ENCODE results near the gene LOXL1.
"Not testable (repeated sequence)": the region's sequence is repeated elsewhere in the genome, so short reads cannot be mapped to it uniquely, and the experiment has no call there.

The LOXL1 gene

GRCh38 chr15:73935547-73935946, 9.3 kb downstream of the LOXL1 start:
- ATAC-seq (ENCODE audit: low read depth) (no peak), DNase-seq (ENCODE audit: low spot score in 2 of 2) (no peak)
- Mint-ChIP-seq H3K27ac (no peak overlapping the region), H3K36me3 (no peaks in the 10 kb centered on the region), H3K4me3 (no peak overlapping the region), H3K27me3 (peaks cover 11% of the 10 kb centered on the region), H3K4me1 (peaks cover 7% of the 10 kb centered on the region), H3K9me3 (no peaks in the 10 kb centered on the region)

GRCh38 chr15:73936181-73936580, 9.9 kb downstream of the LOXL1 start:
- peaks cover 10% of the 10 kb centered on the region for H3K27me3 Mint-ChIP-seq
- DNase-seq (ENCODE audit: low spot score in 2 of 2): no peak
- no peaks in the 10 kb centered on the region for H3K9me3 Mint-ChIP-seq
- H3K27ac Mint-ChIP-seq: no peak overlapping the region
- peaks cover 5% of the 10 kb centered on the region for H3K4me1 Mint-ChIP-seq
- H3K36me3 Mint-ChIP-seq: no peaks in the 10 kb centered on the region
- ATAC-seq (ENCODE audit: low read depth): no peak
- no peak overlapping the region for H3K4me3 Mint-ChIP-seq

- Mint-ChIP-seq H3K36me3 (no peaks in the 10 kb centered on the region), H3K4me3 (no peak overlapping the region), H3K27ac (no peak overlapping the region), H3K27me3 (peaks cover 9% of the 10 kb centered on the region), H3K4me1 (peaks cover 4% of the 10 kb centered on the region), H3K9me3 (no peaks in the 10 kb centered on the region)
- ATAC-seq (ENCODE audit: low read depth) (no peak), DNase-seq (ENCODE audit: low spot score in 2 of 2) (no peak)
Measured at GRCh38 chr15:73936588-73937290, 10.5 kb downstream of the LOXL1 start.

GRCh38 chr15:73937296-73937695, 11.0 kb downstream of the LOXL1 start:
- peaks cover 8% of the 10 kb centered on the region for H3K4me1 Mint-ChIP-seq
- H3K36me3 Mint-ChIP-seq: no peaks in the 10 kb centered on the region
- H3K27me3 Mint-ChIP-seq: peaks cover 9% of the 10 kb centered on the region
- no peaks in the 10 kb centered on the region for H3K9me3 Mint-ChIP-seq
- no peak for DNase-seq (ENCODE audit: low spot score in 2 of 2)
- H3K4me3 Mint-ChIP-seq: no peak overlapping the region
- ATAC-seq (ENCODE audit: low read depth): no peak
- no peak overlapping the region for H3K27ac Mint-ChIP-seq

GRCh38 chr15:73937726-73938125, 11.5 kb downstream of the LOXL1 start:
- Mint-ChIP-seq H3K4me3 (no peak overlapping the region), H3K4me1 (peaks cover 12% of the 10 kb centered on the region), H3K9me3 (no peaks in the 10 kb centered on the region), H3K27ac (no peak overlapping the region), H3K27me3 (peaks cover 9% of the 10 kb centered on the region), H3K36me3 (no peaks in the 10 kb centered on the region)
- no peak for ATAC-seq (ENCODE audit: low read depth)
- DNase-seq (ENCODE audit: low spot score in 2 of 2): no peak

GRCh38 chr15:73938516-73938915, 12.3 kb downstream of the LOXL1 start:
- H3K27ac Mint-ChIP-seq; H3K27me3 Mint-ChIP-seq; H3K9me3 Mint-ChIP-seq; H3K4me3 Mint-ChIP-seq; H3K36me3 Mint-ChIP-seq; ATAC-seq (ENCODE audit: low read depth); DNase-seq (ENCODE audit: low spot score in 2 of 2): not testable (repeated sequence)
- H3K4me1 Mint-ChIP-seq: peaks cover 12% of the 10 kb centered on the region

- no peaks in the 10 kb centered on the region for H3K9me3 Mint-ChIP-seq
- no peak for ATAC-seq (ENCODE audit: low read depth)
- peaks cover 7% of the 10 kb centered on the region for H3K27me3 Mint-ChIP-seq
- H3K4me3 Mint-ChIP-seq: no peak overlapping the region
- no peaks in the 10 kb centered on the region for H3K36me3 Mint-ChIP-seq
- H3K4me1 Mint-ChIP-seq: peaks cover 12% of the 10 kb centered on the region
- DNase-seq (ENCODE audit: low spot score in 2 of 2): no peak
- no peak overlapping the region for H3K27ac Mint-ChIP-seq
Measured at GRCh38 chr15:73939138-73939537, 12.9 kb downstream of the LOXL1 start.

DNA sequence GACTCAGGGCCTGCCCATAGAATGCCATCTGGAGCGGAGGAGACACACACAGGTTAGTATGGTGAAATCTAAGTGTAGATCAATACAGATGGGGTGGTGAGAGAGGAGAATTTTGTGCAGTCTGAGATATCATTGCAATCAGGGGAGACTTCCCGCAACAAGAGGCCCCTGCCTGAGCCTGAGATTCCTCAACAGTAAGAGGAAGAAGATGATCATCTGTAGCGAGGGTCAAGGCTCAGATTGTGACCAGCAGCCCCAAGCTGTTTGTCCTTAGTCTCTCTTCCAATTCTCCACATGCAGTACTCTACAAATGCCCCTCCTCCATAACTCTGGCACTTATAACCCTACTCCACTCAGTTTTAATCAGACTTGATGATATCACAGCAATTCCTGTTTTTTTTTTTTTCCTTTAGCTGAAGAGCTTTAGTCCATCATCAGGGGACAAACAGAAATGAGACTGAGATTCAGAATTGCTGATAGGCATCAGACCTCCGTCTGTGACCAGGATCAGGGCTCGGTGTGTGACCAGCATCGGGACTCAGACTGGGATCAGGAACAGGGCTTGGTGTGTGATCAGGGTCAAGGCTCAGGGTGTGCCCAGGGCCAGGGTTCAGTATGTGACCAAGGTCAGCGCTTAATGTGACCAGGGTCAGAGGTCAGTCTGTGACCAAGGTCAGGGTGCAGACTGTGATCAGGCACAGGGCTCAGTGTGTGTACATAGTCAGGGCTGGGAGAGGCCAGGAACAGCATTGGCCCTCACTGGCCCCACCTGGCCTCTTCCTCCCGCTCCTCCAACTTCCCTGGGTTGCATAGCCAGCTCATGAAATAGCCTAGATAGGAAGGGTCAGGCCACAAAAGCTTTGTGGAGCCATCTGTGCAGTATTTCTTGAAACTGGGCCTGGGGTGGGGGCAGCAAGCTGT, 14.1 kb downstream of the LOXL1 start:
- no peaks in the 10 kb centered on the region for H3K36me3 Mint-ChIP-seq
- no peak overlapping the region for H3K4me3 Mint-ChIP-seq
- no peak for DNase-seq (ENCODE audit: low spot score in 2 of 2)
- no peaks in the 10 kb centered on the region for H3K9me3 Mint-ChIP-seq
- no peak for ATAC-seq (ENCODE audit: low read depth)
- no peak overlapping the region for H3K27ac Mint-ChIP-seq
- peaks cover 12% of the 10 kb centered on the region for H3K4me1 Mint-ChIP-seq
- H3K27me3 Mint-ChIP-seq: peaks cover 6% of the 10 kb centered on the region

DNA sequence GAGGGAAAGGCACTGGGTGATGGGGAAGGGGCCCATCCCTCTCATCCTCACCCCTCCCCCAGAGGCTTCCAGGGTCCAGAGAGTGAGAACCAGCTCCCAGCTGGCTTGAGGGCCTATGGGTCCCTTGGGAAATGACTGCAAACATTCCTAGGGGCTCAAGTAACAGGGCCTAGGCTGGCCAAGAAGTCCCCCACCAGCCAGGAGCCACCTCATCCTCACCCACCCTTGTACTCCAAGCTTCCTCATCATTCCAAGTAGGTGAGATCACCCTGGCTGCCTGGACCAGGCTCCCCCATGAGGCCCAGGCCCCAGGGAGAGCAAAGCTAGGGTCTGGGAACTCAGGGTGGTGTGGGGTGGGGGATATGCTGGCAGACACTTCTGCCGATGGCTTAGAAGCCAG, 14.8 kb downstream of the LOXL1 start:
- H3K4me3 Mint-ChIP-seq: no peak overlapping the region
- H3K4me1 Mint-ChIP-seq: peaks cover 14% of the 10 kb centered on the region
- no peaks in the 10 kb centered on the region for H3K9me3 Mint-ChIP-seq
- peaks cover 7% of the 10 kb centered on the region for H3K27me3 Mint-ChIP-seq
- H3K27ac Mint-ChIP-seq: no peak overlapping the region
- DNase-seq (ENCODE audit: low spot score in 2 of 2) (no peak), ATAC-seq (ENCODE audit: low read depth) (no peak)
- H3K36me3 Mint-ChIP-seq: no peaks in the 10 kb centered on the region

- no peak overlapping the region for H3K4me3 Mint-ChIP-seq
- peaks cover 16% of the 10 kb centered on the region for H3K4me1 Mint-ChIP-seq
- no peak overlapping the region for H3K27ac Mint-ChIP-seq
- no peaks in the 10 kb centered on the region for H3K36me3 Mint-ChIP-seq
- ATAC-seq (ENCODE audit: low read depth): no peak
- no peaks in the 10 kb centered on the region for H3K9me3 Mint-ChIP-seq
- no peak for DNase-seq (ENCODE audit: low spot score in 2 of 2)
- H3K27me3 Mint-ChIP-seq: peaks cover 6% of the 10 kb centered on the region
Measured at GRCh38 chr15:73941449-73941848, 15.2 kb downstream of the LOXL1 start.

GRCh38 chr15:73941871-73942635, 15.8 kb downstream of the LOXL1 start:
- DNase-seq (ENCODE audit: low spot score in 2 of 2) (no peak), ATAC-seq (ENCODE audit: low read depth) (no peak)
- no peak overlapping the region for H3K4me3 Mint-ChIP-seq
- H3K27me3 Mint-ChIP-seq: peaks cover 4% of the 10 kb centered on the region
- H3K9me3 Mint-ChIP-seq: no peaks in the 10 kb centered on the region
- no peaks in the 10 kb centered on the region for H3K36me3 Mint-ChIP-seq
- peaks cover 18% of the 10 kb centered on the region for H3K4me1 Mint-ChIP-seq
- H3K27ac Mint-ChIP-seq: no peak overlapping the region

DNA sequence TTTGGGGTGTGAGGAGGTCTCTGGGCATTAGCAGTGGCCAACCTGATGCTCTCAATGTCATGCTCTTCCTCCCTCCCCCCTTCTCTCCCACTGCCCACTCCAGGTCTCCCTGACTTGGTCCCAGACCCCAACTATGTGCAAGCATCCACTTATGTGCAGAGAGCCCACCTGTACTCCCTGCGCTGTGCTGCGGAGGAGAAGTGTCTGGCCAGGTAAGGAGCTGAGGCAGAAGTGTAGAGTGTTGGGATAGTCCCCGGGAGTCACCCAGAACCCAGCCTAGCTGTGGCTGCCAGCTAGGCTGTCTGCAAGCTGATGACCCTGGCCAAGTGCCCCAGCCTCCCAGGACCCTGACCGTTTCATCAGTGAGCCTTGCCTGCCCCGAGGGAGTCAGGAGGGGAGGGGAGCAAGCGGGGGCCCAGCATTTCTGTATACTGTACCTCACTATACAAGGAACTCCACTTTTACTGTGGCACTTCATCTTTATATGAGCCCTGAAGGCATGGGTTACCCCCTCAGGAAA, 16.5 kb downstream of the LOXL1 start:
- peaks cover 4% of the 10 kb centered on the region for H3K27me3 Mint-ChIP-seq
- peaks cover 18% of the 10 kb centered on the region for H3K4me1 Mint-ChIP-seq
- no peaks in the 10 kb centered on the region for H3K9me3 Mint-ChIP-seq
- no peak for ATAC-seq (ENCODE audit: low read depth)
- H3K27ac Mint-ChIP-seq: no peak overlapping the region
- no peak overlapping the region for H3K4me3 Mint-ChIP-seq
- H3K36me3 Mint-ChIP-seq: no peaks in the 10 kb centered on the region
- DNase-seq (ENCODE audit: low spot score in 2 of 2): no peak

DNA sequence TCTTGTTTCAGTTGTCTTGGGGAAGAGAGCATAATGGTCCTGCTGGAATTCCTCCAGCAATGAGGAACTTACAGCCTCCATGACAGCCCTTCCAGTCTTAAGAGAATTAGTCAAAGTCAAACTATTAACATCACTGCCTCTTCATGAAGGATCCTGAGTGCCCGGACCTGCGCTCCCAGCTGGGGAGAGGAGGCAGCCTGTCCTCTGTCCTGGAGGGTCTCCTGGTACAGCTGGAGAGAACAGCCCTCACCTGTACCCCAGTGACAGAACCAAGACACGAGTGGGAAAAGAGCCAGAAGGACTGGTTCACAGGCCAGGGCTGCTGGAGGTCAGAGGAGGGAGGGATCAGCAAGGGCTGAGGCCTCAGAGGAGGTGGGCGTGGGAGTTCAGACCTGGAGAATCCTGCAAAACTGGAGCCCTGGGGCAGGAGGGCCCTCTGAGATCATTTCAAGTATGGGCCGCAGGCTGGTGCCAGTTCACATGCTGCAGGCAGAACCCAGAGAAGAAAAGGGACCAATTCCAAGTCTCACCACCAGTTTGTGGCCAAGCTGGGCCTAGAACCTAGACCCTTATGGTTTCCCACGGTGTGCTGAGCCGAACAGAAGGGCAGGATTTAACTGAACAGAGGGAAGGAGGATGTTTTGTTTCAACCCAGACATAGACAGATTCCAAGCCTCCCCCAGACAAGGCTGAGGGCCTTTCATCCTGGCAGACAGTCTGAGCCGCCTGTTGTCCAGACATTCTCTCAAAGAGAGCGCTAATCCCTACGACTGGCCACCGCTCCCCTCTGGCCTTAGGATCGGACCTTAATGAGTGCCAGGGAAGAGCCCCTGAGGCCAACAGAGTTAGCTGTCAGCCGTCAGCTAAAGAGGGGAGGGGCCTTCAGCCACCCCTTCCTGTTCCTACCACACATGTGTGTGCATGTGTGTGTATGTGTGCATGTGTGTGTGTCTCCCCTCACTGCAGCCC, 18.2 kb downstream of the LOXL1 start:
- Mint-ChIP-seq H3K27me3 (peaks cover 4% of the 10 kb centered on the region), H3K36me3 (no peaks in the 10 kb centered on the region), H3K9me3 (no peaks in the 10 kb centered on the region), H3K27ac (no peak overlapping the region), H3K4me1 (peaks cover 18% of the 10 kb centered on the region), H3K4me3 (no peak overlapping the region)
- ATAC-seq (ENCODE audit: low read depth): no peak
- DNase-seq (ENCODE audit: low spot score in 2 of 2): no peak

Measured in memory B cell (primary cell).